Measurements from ENCODE around the gene MACROH2A2.
A peak's percentile ranks its signal among the peaks of the same experiment; 100 is the strongest.
"Not testable (repeated sequence)": the region's sequence is repeated elsewhere in the genome, so short reads cannot be mapped to it uniquely, and the experiment has no call there.

MACROH2A2 gene

GRCh38 chr10:70068925-70069324 is 16.3 kb downstream of the MACROH2A2 start:
- DNase-seq = no peak

- no peak for DNase-seq
Observed at GRCh38 chr10:70069346-70069745, 16.7 kb downstream of the MACROH2A2 start.

- DNase-seq = no peak
Observed at GRCh38 chr10:70070834-70071233, 18.2 kb downstream of the MACROH2A2 start.

- no peak for DNase-seq
Observed at GRCh38 chr10:70074165-70074564, 21.5 kb downstream of the MACROH2A2 start.

GRCh38 chr10:70074971-70075370 is 22.3 kb downstream of the MACROH2A2 start:
- no peak for DNase-seq

GRCh38 chr10:70078329-70078728 is 25.7 kb downstream of the MACROH2A2 start:
- DNase-seq = no peak

- no peak for DNase-seq
Observed at GRCh38 chr10:70078937-70079336, 26.3 kb downstream of the MACROH2A2 start.

GRCh38 chr10:70080789-70081188 is 28.1 kb downstream of the MACROH2A2 start:
- DNase-seq = not testable (repeated sequence)

- no peak for DNase-seq
Observed at GRCh38 chr10:70084189-70084588, 31.5 kb downstream of the MACROH2A2 start.

GRCh38 chr10:70085975-70086613 is 33.4 kb downstream of the MACROH2A2 start:
- no peak for DNase-seq

- DNase-seq = no peak
Observed at GRCh38 chr10:70087616-70088307, 35.1 kb downstream of the MACROH2A2 start.

- DNase-seq = no peak
Observed at GRCh38 chr10:70088308-70088698, 35.7 kb downstream of the MACROH2A2 start.

- DNase-seq = no peak
Observed at GRCh38 chr10:70090013-70090412, 37.4 kb downstream of the MACROH2A2 start.

GRCh38 chr10:70090951-70091350 is 38.3 kb downstream of the MACROH2A2 start:
- no peak for DNase-seq

GRCh38 chr10:70092389-70092718 is 39.7 kb downstream of the MACROH2A2 start:
- DNase-seq = no peak

- peak; percentile 29 for DNase-seq
Observed at GRCh38 chr10:70093335-70093944, 40.8 kb downstream of the MACROH2A2 start.

GRCh38 chr10:70094250-70094649 is 41.6 kb downstream of the MACROH2A2 start:
- no peak for DNase-seq

GRCh38 chr10:70096016-70096704 is 43.5 kb downstream of the MACROH2A2 start:
- no peak for DNase-seq

GRCh38 chr10:70096705-70097420 is 44.2 kb downstream of the MACROH2A2 start:
- DNase-seq = no peak

GRCh38 chr10:70097459-70097858 is 44.8 kb downstream of the MACROH2A2 start:
- DNase-seq = no peak

- DNase-seq = no peak
Observed at GRCh38 chr10:70098271-70098670, 45.6 kb downstream of the MACROH2A2 start.

- DNase-seq = not testable (repeated sequence)
Observed at GRCh38 chr10:70101068-70101562, 48.5 kb downstream of the MACROH2A2 start.

GRCh38 chr10:70101668-70102067 is 49.0 kb downstream of the MACROH2A2 start:
- DNase-seq = no peak
